ENCODE measurements around the gene OSBPL1A.

OSBPL1A gene

DNA sequence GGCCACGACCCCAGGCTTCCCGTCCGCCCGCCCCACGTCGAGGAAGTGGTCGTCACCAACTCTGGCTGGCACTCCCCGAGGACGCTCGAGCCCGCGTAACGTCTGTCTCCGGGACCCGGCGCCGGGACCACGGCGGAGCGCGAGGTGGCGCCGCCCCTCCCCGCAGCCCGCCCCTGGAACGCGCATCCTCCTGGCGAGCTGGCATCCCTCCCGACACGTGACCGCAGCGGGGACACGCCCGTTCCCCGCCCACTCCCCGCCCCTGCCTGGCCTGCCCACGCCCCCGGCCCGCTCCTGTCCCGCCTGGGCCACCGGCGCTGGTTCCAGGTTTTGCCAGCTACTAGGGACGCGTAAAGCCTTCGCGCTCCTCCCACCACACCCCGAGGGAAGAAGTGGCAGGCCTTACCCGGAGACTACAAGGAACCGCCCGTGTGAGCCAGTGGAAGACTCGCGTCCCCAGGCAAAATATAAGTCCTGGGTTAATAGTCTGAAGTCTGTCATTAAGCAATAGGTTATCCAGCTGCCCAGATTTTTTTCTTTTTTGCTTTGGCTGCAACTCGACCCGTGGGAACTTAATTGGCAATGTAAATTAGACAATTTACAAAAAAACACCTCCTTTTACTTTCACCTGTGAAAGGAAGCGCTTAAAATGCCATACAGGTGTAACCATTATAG is at the start of gene OSBPL1A:
Gene OSBPL1A (minus strand): TSS at position 131 of the 675 bp plus-strand sequence. CDS start 20,291 bp downstream, outside the sequence.
- peak; percentile 85 for DNase-seq (ENCODE audit: low spot score)

DNA sequence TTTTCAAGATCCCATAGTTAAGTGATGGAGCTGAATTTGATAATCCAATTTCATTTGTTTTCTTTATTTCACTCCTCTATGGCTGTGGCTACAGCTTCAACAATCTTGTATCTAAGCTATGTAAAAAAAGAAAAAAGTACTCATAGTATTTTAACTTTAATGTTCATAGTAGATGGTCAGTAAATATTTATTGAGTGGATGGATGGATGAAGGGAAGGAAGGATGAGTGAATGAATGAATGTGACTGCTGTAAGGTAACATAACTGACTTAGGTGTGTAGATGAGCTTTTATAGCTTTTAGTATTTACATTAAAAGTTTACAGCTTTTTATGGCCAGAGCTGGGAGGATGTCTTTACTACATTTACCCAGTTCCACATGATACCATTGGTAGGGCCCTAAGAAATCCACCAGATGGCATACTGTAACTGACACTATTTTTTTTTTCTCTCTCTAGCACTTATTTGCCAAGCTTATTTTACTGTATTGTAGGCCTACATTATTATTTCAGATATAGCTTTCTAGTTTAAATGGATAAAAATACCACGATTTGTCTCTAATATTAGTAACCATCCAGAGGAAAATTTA is 49.4 kb upstream of the OSBPL1A start:
- DNase-seq (ENCODE audit: low spot score) = no peak

DNA sequence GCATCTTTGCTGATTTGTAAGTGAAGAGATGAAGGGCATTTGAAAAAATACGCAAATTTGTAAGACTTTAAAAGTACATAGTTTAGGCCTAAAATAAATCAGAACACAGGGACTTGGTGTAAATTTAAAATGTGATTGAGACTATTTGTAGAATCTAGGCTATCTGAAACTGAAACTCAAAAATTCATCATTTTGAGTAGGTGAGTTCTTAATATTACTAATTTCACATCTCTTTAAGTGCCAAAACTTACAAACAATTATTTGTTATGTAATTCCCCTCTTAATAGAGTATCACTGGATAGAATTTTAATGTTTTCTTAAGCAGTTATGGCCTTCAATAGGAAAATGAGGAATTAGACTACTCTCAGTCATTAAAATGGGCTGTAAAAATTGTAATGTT is 48.8 kb upstream of the OSBPL1A start:
- DNase-seq (ENCODE audit: low spot score) = no peak

DNA sequence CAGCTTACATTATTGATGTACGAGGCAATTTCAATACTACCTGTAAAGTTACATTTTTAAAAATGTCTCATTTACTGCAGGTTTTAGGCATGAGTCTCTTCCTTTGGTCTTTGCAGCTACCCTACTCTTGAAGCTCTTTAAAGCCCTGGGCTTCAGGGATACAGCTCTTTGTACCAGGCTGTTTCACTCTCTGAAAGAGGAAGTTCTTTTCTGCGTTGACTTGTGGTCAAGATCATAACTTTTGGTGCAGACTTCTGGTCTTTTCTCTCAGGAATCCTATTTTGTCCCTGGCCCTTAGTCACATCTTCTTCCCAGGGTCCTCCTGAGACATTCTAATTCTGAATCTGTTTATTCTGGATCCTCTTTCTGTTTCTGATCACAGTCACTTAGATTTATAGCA is 46.2 kb upstream of the OSBPL1A start:
- peak; percentile 56 for DNase-seq (ENCODE audit: low spot score)

DNA sequence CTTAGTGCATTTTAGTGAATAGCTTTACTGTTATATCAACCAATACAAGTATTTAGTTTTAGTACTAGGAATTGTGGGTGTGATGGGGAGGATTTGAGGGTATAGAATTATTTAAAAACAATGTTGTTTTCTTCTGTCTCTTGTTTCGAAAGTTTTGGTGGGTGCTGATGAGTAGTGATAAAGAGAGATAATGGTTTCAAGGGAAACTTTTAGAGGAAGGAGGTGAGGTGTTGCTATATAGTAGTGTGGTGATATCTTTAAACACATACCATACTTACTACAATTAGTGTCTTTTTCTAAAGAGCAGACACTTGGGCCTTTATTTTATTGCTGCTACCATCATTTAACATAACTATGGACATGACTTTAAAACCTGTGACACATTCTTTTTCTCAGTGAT is 39.3 kb upstream of the OSBPL1A start:
- no peak for DNase-seq (ENCODE audit: low spot score)

DNA sequence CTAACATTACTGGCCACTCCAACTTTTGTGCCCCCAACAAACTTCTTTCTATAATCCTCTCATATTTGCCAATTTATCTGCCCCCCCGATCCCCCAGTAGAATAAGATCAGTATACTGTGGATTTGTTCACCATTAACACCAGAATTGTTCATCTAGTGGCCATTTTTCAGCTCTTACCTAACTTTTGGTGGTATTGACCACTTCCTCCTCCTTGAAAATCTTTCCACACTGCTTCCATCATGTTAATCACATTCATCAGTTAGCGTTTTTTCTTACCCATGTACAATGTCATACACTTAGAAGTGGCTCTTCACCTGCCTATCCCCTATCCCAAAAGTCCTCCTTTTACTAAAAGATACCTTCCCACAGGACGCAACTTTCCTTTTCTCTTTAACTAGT is 35.0 kb upstream of the OSBPL1A start:
- DNase-seq (ENCODE audit: low spot score) = no peak

DNA sequence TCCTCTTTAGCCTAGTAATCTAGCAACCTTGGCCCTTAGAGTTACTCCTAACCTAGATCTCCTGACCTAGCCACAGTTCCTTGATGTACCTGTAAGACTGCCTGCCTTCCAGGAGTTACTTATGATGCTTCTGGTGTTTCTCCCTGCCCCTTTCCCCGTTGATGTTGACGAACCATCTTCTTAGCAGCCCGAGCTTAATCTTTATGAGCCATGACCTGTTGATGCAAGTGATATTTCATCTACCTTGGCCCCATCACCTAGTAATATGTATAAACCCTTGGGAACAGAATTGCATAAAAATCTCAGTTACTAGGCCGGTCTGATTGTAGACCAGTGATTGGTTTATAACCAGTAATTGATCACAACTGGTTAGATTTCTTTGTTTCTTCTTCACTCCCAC is 31.6 kb upstream of the OSBPL1A start:
- DNase-seq (ENCODE audit: low spot score) = no peak

DNA sequence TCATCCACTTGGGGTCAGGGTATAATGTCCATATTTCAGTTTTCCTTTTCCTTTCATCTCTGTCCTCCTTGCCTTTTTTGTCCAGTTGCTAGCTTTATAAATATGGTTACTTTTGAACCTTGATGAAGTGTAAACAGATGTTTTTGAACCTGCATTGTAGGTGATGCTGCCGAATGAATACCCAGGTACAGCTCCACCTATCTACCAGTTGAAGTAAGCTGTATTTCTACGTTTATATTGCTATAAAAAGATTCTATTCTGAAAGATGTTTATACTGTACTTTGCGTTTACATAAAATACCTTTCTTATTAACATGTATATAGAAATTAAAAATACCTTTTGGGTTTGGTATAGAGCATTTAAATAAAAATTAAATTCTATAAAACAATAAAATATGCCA is 31.1 kb upstream of the OSBPL1A start:
- no peak for DNase-seq (ENCODE audit: low spot score)

DNA sequence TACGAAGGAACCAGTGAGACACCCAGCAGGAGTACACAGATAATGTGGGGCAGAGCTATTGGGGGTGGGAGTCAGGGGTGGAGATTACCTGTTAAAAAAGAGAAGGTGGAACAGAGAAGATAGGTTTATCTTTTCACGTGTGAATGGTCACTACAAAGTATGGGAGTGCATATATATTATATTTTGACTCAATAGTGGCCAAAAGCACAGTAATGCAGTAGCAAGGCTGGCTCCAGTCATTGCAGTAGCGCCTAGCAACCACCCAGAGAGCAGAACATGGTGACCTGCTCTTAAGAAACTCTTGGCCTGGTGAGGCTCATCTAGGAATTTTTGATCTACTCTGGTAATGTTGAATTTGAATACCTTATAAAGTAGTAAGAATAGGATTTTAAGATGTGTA is 29.9 kb upstream of the OSBPL1A start:
- DNase-seq (ENCODE audit: low spot score) = peak; percentile 5

DNA sequence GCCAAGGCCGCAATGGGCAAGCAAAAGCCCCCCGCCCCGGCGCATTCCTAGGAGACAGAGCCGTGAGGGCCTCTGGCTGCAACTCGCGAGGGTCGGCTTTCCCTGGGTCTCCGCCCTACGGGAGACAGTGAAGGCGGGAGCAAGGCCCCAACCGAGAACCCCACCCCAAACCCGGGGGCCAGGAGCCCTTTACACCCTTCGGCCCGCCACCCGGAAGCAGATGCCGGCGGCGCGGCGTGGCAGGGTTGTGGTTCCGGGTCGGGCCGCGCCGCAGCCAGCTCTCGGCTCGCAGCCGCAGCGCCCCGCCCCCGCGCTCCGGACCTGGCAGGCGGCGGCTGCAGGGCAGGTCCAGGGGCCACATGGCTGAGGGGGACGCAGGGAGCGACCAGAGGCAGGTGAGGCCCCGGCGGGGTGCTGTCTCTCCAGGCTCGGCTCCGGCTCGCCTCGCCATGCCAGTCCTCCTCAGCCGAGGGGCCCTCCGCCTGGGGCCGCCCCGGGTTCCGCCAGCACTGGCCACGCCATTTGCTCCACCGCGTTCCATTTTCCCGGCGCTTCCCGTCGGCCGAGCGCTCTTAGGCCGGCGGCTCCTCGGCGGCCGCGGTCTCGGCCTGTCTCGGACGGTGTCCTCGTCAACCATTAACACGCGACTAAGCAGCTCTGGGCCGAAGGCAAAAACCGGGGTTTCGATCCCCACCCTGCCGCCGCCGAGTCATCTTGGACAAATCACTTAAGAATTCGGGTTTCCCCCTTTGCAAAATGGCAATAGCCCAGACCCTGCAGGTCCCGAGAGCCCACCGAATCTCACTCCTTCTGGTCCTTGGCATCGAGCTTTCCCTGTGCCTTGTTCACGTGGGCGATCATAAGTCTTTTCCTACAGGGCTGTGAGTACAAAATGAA is 29.0 kb upstream of the OSBPL1A start, which contains the start of gene IMPACT:
Gene IMPACT (plus strand): TSS at position 273 of the 897 bp plus-strand sequence. CDS start 87 bp downstream, at position 360.
- DNase-seq (ENCODE audit: low spot score) = peak; percentile 68

DNA sequence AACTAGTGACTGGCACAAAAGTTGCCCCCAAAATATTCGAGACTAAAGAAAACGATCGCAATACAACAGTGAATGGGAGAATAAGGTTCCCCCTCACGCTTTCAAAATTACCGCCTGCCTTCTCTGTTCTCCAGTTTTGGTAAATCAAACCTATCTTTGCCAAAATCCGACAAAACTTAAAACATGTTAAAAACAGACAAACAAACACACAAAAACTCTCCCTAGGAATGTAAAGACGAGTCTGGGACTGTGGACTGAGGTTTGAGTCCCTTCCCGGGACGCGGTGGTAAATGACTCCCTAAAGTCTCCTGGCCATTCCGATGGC is 28.4 kb upstream of the OSBPL1A start:
- DNase-seq (ENCODE audit: low spot score) = peak; percentile 20

DNA sequence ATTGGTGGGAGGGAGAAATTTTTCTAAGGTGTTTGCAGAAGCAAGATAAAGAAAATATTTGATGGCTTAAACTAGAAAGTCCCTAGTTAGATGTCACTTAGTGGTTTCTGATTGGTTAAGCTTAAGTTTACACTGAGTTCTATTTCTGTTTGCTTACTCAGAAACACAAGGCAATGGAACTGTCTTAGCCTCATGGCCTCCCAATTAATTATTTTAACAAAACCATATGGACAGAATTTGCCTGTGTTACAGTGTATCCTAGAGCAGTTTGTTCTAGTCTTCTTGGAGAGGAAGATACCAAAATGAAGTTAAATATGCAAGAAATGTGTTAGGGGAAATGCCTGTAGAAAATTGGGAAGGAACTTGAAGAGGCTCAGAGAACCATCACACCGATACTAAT is 24.2 kb upstream of the OSBPL1A start:
- DNase-seq (ENCODE audit: low spot score) = no peak

DNA sequence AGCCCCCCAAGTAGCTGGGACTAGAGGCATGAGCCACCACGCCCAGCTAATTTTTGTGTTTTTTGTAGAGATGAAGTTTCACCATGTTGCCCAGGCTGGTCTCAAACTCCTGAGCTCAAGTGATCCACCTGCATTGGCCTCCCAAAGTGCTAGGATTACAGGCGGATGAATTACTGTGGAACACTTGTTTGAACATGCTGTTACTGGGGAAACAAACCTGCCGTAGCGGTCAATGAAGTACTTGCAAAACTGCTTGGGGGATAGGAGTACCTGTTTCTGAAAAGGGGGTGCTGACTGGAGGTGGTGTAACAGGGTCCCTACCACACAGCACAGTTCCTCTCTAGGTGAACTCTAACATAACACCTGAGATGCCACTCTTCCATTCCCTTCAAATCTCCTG is 22.9 kb upstream of the OSBPL1A start:
- DNase-seq (ENCODE audit: low spot score) = no peak

DNA sequence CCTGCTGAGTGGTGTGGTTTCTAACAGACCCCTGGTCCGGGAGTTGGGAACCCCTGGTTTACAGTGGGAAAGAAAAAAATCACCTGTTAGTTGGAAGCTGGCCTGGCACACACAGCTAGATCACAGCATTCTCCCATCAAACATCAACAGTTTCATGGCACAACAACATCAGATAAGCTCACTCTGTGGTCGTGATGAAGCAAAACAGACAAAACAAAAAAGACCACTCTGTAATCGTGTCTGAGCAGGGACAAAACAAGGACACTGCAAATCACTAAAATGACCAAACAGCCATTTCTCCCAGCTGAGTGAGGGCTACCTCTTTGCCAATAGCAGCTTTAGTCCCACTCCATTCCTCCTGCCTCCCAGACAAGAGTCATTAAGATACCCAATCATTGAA is 19.9 kb upstream of the OSBPL1A start:
- no peak for DNase-seq (ENCODE audit: low spot score)

DNA sequence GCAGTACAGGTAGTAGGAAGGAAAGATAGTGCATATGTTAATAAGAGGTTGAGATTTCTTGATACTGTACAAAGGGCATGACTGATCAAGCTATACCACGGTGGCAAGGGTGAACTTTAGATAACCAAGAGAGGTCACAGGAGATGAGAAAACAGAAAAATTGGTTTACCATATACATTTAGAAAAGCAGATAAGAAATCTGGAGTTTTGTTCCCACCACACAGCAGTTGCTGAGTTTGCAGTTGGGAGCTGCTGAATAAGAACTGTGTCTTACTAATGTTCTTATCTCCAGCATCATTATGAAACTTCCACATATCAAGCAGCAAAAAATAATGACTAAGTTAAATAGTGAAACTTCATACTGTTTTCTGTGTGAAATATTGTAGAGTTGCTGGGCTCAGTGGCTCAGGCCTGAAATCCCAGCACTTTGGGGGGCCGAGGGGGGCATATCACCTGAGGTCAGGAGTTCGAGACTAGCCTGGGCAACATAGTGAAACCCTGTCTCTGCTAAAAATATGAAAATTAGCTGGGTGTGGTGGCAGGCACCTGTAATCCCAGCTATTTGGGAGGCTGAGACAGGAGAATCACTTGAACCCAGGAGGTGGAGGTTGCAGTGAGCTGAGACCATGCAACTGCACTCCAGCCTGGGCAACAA is 16.9 kb upstream of the OSBPL1A start:
- DNase-seq (ENCODE audit: low spot score) = no peak

DNA sequence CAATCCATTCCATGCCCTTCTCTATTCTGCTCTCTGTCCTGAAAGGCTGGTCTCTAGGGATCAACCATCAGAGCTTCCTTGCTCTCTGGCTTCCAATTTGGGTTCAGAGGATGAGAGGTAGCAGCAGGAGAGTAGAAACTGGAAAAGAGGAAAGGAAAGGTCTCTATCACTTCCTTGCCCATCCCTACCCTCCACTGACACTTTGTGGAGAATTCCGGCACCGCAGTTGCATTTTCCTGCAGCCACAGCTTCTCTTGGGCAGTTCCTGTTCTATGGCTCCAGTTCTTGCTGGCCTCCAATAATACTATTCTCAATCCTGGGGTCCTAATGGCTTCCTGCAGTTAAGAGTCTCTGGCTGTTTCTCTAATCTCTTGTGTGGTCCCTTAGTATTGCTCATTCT is 15.5 kb upstream of the OSBPL1A start:
- peak; percentile 40 for DNase-seq (ENCODE audit: low spot score)

DNA sequence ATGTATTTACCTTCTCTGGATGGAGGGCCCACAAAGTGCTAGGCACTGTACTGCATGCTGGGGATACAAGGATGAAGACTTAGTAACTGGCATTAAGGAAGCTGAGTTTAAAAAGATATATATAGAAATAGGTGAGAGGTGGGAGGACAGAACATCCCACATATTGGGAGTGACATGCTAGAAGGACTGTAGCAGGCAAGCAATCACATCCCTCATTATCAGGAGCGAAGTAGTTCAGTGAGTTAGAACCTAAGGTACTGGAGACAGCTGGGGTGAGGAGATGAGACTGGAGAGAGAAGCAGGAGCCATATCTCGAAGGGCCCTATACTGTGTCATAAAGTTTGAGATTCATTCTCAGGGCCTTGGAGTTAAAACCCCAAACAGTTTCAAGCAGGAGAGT is 10.9 kb upstream of the OSBPL1A start:
- DNase-seq (ENCODE audit: low spot score) = no peak

DNA sequence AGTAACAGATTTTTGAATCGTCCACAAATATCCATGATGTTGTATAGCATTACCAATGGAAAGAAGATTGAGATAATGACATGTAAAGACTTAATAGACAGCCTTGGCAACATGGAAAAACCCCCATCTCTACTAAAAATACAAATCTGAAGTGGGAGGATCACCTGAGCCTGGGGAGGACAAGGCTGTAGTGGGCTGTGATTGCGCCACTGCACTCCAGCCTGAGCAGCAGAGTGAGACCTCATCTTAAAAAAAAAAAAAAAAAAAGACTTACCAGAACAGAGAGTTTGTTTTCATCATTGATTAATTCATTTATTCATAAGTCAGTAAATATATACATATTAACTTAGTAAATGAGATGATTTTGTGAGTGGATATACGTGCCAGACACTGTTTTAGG is 7.0 kb upstream of the OSBPL1A start:
- DNase-seq (ENCODE audit: low spot score) = no peak

DNA sequence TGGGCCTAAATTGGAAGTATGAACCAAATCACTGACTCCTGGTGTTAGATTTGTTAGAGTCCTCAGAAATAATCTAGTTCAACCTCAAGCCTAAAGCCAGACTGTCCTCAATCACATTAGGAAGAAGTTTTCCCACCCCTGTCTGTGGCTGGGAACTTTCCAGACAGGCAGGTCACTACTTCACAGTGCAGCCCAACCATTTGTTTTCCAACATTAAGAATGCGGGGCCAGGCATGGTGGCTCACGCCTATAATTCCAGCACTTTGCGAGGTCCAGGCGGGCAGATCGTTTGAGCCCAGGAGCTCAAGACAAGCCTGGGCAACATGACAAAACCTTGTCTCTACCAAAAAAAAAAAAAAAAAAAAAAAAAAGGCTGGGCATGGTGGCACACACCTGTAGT is 5.5 kb upstream of the OSBPL1A start:
- no peak for DNase-seq (ENCODE audit: low spot score)

DNA sequence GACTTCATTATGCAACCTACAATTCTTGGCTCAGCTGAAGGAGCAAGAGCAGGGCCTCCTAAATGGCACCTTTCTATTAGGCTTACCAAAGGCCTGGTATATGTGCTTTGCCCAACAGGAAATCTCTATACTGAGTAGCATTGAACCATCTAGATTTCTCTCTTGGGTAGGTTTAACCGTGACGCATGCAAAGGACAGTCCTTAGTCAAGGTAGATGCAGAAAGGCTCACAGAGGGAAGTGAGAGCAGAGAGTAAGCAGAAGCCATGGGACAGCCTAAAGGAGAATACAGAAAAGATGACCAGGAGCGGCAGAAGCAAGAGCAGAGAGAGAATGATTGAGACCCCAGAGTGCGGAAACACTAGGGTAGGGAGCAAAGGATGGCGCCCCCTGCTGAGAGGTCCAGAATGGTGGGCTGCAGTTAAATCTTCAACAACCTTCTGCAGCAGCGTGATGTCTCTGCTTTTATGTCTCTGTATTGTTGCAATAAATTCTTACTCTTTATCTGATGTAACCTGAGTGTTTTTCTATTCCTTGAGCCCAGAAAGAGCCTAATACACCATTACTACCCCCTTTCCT is 4.7 kb upstream of the OSBPL1A start:
- peak; percentile 14 for DNase-seq (ENCODE audit: low spot score)

DNA sequence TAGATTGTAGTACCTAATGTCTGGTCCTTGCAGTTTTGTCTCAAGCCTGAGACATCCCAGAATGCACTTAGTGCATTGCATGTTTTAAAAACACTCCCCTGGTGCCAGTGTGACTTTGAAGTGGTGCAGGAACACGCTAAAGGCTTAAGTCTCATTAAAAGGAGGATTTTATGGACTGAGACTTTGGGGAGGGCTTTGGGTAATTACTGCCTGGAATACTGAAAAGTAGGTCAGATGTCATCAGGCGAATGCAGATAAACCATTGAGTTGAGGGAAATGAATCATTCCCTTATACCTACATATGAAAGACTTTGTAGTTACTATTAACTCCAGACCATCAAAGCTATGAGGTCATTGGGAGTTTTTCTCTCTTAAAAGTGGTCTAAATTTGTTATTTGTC is 3.0 kb upstream of the OSBPL1A start:
- no peak for DNase-seq (ENCODE audit: low spot score)

DNA sequence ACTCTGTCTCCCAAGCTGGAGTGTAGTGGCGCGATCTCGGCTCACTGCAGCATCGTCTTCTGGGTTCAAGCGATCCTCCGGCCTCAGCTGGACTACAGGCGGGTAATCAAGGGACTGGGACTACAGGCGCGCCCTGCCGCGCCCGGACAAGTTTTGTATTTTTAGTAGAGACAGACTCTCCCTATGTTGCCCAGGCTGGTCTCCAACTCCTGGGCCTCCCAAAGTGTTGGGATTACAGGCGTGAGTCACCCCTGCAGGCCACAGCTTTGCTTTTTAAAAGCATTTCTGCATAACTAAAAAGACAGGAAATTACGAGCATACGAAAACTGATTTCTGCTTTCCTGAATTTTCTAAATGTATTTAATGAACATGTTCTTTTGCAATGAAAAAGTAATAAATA is 916 bp upstream of the OSBPL1A start:
- no peak for DNase-seq (ENCODE audit: low spot score)

All from pons (tissue), 1 donor.